DND-41 (cell line): ENCODE data around the gene CLMN.

Experiments used
- ATAC-seq: fragments of 200-7000 bp; cut with Tn5 transposase; 3 replicates; pipeline ENCODE4 v1.9.1; 2021; ENCODE audit warnings: low read depth; ENCODE audit not compliant: insufficient read depth
- DNase-seq: peaks from one replicate; pipeline ENCODE4 v3.0.0-alpha.2; 2020
- H2AFZ ChIP-seq: 2 replicates; pipeline ENCODE4 v1.6.0; 2012; ENCODE audit warnings: low read depth, low read length
- H3K27ac ChIP-seq: 2 replicates; pipeline ENCODE4 v1.5.1; 2012; ENCODE audit warnings: low read length, inconsistent platforms
- H3K27me3 ChIP-seq: fragments of 200-600 bp; sonication (generic); 2 replicates; pipeline ENCODE4 v1.6.0; 2012; ENCODE audit warnings: low read length, mild to moderate bottlenecking, inconsistent platforms; ENCODE audit not compliant: insufficient read depth, poor library complexity
- H3K36me3 ChIP-seq: 2 replicates; pipeline ENCODE4 v1.5.1; 2012; ENCODE audit warnings: low read length, inconsistent platforms; ENCODE audit not compliant: insufficient read depth
- H3K4me1 ChIP-seq: 2 replicates; pipeline ENCODE4 v1.5.1; 2012; ENCODE audit warnings: mild to moderate bottlenecking, low read length; ENCODE audit not compliant: insufficient read depth
- H3K4me2 ChIP-seq: 2 replicates; pipeline ENCODE4 v1.6.0; 2012; ENCODE audit warnings: mild to moderate bottlenecking, moderate library complexity, low read length, inconsistent platforms; ENCODE audit not compliant: insufficient read depth
- H3K4me3 ChIP-seq, 2 experiments: fragments of 200-600 bp in 1 of 2; shearing (Covaris generic) in 1 of 2; 2 replicates each; pipeline ENCODE4 v1.5.1; 2012 to 2016; ENCODE audit warnings: inconsistent platforms in 2 of 2, low read length in 2 of 2, mild to moderate bottlenecking in 2 of 2, low read depth in 1 of 2, moderate library complexity in 1 of 2
- H3K79me2 ChIP-seq: 2 replicates; pipeline ENCODE4 v1.6.0; 2012; ENCODE audit warnings: low read length, inconsistent platforms; ENCODE audit not compliant: insufficient read depth
- H3K9ac ChIP-seq: 2 replicates; pipeline ENCODE4 v1.6.0; 2012; ENCODE audit warnings: low read depth, mild to moderate bottlenecking, inconsistent platforms, low read length, moderate library complexity
- H3K9me3 ChIP-seq: 2 replicates; pipeline ENCODE4 v1.5.1; 2012; ENCODE audit warnings: low read length, moderate library complexity, mild to moderate bottlenecking, inconsistent platforms; ENCODE audit not compliant: insufficient read depth, severe bottlenecking
- H4K20me1 ChIP-seq: 2 replicates; pipeline ENCODE4 v1.6.0; 2012; ENCODE audit warnings: low read length; ENCODE audit not compliant: insufficient read depth
- EZH2 ChIP-seq: IDR thresholded peaks from 3 replicates; pipeline ENCODE4 v1.6.1; 2012; ENCODE audit warnings: borderline replicate concordance, low read depth, mild to moderate bottlenecking, moderate library complexity, low read length, inconsistent platforms; ENCODE audit not compliant: severe bottlenecking
- TF ChIP-seq, protein P1 (sequence below): IDR thresholded peaks from 2 replicates; pipeline ENCODE4 v1.5.1; 2012; ENCODE audit warnings: borderline replicate concordance, low read length, moderate library complexity, mild to moderate bottlenecking; ENCODE audit not compliant: poor library complexity, severe bottlenecking; ENCODE audit errors: extremely low read depth

The CLMN gene

DNA sequence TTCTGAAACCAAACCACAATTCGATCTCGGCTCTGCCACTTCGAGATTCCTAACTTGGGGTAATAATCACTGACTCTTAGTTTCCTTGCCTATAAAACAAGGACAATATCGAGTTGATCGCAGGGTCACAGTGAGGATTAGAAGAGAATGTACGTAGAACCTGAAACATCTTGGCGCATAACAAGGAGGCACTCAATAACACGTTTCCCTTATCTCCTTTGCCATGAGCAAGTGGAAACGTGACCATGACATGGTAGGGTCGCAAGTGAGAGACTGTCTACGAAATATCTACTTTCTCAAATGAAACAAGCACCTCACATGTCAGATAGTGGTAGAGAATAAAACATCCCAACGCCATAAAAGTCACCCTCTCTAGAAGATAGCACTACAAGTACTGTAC lies 164.7 kb downstream of the CLMN start:
- H3K27me3 ChIP-seq = no peaks in the 10 kb centered on the region
- peaks cover 48% of the 10 kb centered on the region for H4K20me1 ChIP-seq
- peak overlapping the region in 1 of 2 experiments; percentile 59; a peak in 2 of 4 replicates for H3K4me3 ChIP-seq
- H2AFZ ChIP-seq = no peak overlapping the region
- H3K79me2 ChIP-seq = peaks cover 85% of the 10 kb centered on the region
- DNase-seq (no peak), ATAC-seq (no peak)
- H3K27ac ChIP-seq = no peak overlapping the region
- H3K36me3 ChIP-seq = peaks cover 4% of the 10 kb centered on the region
- peak overlapping the region; percentile 67 for H3K4me2 ChIP-seq
- H3K4me1 ChIP-seq = peaks cover 38% of the 10 kb centered on the region
- no peaks in the 10 kb centered on the region for H3K9me3 ChIP-seq
- TF ChIP-seq EZH2 = no peak
- TF ChIP-seq, protein P1, sequence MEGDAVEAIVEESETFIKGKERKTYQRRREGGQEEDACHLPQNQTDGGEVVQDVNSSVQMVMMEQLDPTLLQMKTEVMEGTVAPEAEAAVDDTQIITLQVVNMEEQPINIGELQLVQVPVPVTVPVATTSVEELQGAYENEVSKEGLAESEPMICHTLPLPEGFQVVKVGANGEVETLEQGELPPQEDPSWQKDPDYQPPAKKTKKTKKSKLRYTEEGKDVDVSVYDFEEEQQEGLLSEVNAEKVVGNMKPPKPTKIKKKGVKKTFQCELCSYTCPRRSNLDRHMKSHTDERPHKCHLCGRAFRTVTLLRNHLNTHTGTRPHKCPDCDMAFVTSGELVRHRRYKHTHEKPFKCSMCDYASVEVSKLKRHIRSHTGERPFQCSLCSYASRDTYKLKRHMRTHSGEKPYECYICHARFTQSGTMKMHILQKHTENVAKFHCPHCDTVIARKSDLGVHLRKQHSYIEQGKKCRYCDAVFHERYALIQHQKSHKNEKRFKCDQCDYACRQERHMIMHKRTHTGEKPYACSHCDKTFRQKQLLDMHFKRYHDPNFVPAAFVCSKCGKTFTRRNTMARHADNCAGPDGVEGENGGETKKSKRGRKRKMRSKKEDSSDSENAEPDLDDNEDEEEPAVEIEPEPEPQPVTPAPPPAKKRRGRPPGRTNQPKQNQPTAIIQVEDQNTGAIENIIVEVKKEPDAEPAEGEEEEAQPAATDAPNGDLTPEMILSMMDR = no peak
- H3K9ac ChIP-seq = peak overlapping the region; percentile 97; the same call in 1 of the 2 replicates

DNA sequence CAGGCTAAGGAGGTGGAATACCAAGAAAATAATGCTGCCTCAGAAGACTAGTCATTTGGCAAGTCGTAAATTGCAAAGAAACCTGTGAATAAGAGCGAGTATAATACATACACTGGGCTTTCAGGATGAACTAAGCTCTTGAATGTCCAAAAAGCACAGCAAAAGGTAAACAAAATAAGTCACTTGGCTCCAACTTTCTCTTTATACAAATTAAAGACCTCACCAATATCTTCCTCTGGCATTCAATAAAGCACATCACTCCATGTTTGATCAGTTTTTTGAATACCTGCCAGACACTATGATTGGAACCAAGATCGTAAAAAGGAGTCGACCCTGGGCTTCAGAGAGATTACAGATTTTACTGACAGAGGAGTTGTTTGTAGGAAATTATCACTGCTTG lies 165.8 kb downstream of the CLMN start:
- H3K4me2 ChIP-seq = peak overlapping the region; percentile 67

DNA sequence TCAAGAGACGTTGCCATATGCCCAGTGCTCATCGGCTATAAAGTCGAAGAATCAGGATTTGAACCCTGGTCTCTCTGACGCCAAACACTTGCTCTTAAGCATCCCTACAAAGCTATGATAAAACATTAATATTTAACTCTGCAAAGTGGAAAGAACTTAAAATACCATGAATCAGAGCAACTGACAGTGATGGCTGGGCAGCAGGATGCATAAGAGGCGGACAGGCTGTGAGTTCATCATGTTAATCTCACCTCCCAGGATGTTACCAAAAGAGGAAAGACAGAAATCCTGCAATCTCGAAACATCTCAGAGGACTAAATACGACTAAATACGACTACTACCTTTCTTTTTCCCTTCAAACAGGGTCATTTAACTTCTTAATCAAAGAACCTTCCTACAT lies 168.1 kb downstream of the CLMN start:
- Histone ChIP-seq H3K4me3 (no peak overlapping the region), H3K9me3 (peaks cover 2% of the 10 kb centered on the region), H3K36me3 (peaks cover 18% of the 10 kb centered on the region), H4K20me1 (peaks cover 55% of the 10 kb centered on the region), H3K4me2 (no peak overlapping the region), H3K27ac (no peak overlapping the region), H3K9ac (no peak overlapping the region), H3K27me3 (no peaks in the 10 kb centered on the region), H2AFZ (no peak overlapping the region), H3K4me1 (peaks cover 23% of the 10 kb centered on the region), H3K79me2 (peaks cover 100% of the 10 kb centered on the region)
- no peak for ATAC-seq
- TF ChIP-seq, protein P1 = no peak
- TF ChIP-seq EZH2 = no peak
- DNase-seq = no peak

More for the DNA sequence above, 165.8 kb downstream of the CLMN start:
- no peak overlapping the region for H3K27ac ChIP-seq
- peaks cover 96% of the 10 kb centered on the region for H3K79me2 ChIP-seq
- no peak overlapping the region for H2AFZ ChIP-seq
- ATAC-seq = no peak
- H4K20me1 ChIP-seq = peaks cover 55% of the 10 kb centered on the region
- TF ChIP-seq EZH2 = no peak
- TF ChIP-seq, protein P1 = no peak
- no peaks in the 10 kb centered on the region for H3K27me3 ChIP-seq
- DNase-seq = no peak
- peaks cover 4% of the 10 kb centered on the region for H3K36me3 ChIP-seq
- H3K4me1 ChIP-seq = peaks cover 33% of the 10 kb centered on the region
- no peaks in the 10 kb centered on the region for H3K9me3 ChIP-seq
- H3K9ac ChIP-seq = no peak overlapping the region
- H3K4me3 ChIP-seq = no peak overlapping the region

DNA sequence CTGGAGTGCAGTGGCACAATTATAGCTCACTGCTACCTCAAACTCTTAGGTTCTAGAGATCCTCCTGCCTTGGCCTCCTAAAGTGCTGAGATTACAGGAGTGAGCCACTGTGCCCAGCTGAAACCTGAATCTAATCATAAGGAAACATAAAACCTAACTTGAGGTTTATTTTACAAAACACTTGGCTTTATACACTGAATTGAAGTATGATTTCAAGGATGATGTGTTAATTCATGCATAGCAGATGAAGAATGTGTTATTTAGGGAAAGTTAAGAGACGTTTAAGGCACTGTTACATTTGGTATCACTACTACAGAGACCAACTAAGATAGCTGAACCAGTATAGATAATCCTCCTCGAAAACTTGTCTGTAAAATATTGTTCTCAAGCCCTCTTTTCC lies 168.8 kb downstream of the CLMN start:
- Histone ChIP-seq H3K9ac (no peak overlapping the region), H3K4me1 (peaks cover 20% of the 10 kb centered on the region), H3K79me2 (peaks cover 100% of the 10 kb centered on the region), H3K9me3 (peaks cover 6% of the 10 kb centered on the region), H4K20me1 (peaks cover 55% of the 10 kb centered on the region), H3K36me3 (peaks cover 24% of the 10 kb centered on the region), H2AFZ (no peak overlapping the region), H3K4me2 (no peak overlapping the region), H3K27me3 (no peaks in the 10 kb centered on the region), H3K4me3 (no peak overlapping the region), H3K27ac (no peak overlapping the region)
- DNase-seq (no peak), ATAC-seq (no peak)
- no peak for TF ChIP-seq EZH2
- TF ChIP-seq, protein P1 = no peak
